Activated naive CD8-positive, alpha-beta T cell treated with anti-CD3 and anti-CD28 coated beads, Interleukin-2, amount 10 ng/mL, durations not matched to agents 7 days and 5 days (primary cell): ENCODE results near the gene SEC16A. TPM values are rescaled to one million over a fixed set of nuclear protein-coding genes. Genes with fewer than 3 reads are reported as not detected.
A peak's percentile ranks its signal among the peaks of the same experiment; 100 is the strongest.

ENCODE experiments used
- ATAC-seq: fragments of 150-1000 bp; cut with Tn5 transposase; one replicate; pipeline ENCODE4 v1.10.0; 2021; ENCODE audit warnings: low read depth, moderate library complexity
- POLR2A ChIA-PET: fragments of 350-600 bp; sonication (Branson Sonifier 250); formaldehyde crosslinking; loops from one replicate; lab custom pipeline; 2021; ENCODE audit warnings: antibody characterized with exemption; lab: Charles Lee
- DNase-seq: peaks from one replicate; pipeline ENCODE4 v3.0.0; 2021
- H3K27ac Mint-ChIP-seq: one replicate; pipeline ENCODE4 v1.8.0; 2022; ENCODE audit warnings: mild to moderate bottlenecking, mixed read lengths
- H3K27me3 Mint-ChIP-seq: one replicate; pipeline ENCODE4 v1.8.0; 2022; ENCODE audit warnings: mild to moderate bottlenecking, moderate library complexity, mixed read lengths
- H3K36me3 Mint-ChIP-seq: one replicate; pipeline ENCODE4 v1.8.0; 2021; ENCODE audit warnings: mild to moderate bottlenecking, mixed read lengths
- H3K4me1 Mint-ChIP-seq: one replicate; pipeline ENCODE4 v1.8.0; 2021; ENCODE audit warnings: mixed read lengths
- H3K4me3 Mint-ChIP-seq: one replicate; pipeline ENCODE4 v1.8.0; 2022; ENCODE audit warnings: mild to moderate bottlenecking, moderate library complexity, mixed read lengths
- H3K9me3 Mint-ChIP-seq: one replicate; pipeline ENCODE4 v1.8.0; 2021; ENCODE audit warnings: mixed read lengths
- total RNA-seq, 2 experiments: library from RNA; stranded (reverse); gene quantifications; one replicate each; pipeline ENCODE4 v1.2.3, GENCODE V29; 2021

Gene SEC16A
- total RNA-seq: 10 to 100 TPM; 88.0 to 90.2 TPM

DNA sequence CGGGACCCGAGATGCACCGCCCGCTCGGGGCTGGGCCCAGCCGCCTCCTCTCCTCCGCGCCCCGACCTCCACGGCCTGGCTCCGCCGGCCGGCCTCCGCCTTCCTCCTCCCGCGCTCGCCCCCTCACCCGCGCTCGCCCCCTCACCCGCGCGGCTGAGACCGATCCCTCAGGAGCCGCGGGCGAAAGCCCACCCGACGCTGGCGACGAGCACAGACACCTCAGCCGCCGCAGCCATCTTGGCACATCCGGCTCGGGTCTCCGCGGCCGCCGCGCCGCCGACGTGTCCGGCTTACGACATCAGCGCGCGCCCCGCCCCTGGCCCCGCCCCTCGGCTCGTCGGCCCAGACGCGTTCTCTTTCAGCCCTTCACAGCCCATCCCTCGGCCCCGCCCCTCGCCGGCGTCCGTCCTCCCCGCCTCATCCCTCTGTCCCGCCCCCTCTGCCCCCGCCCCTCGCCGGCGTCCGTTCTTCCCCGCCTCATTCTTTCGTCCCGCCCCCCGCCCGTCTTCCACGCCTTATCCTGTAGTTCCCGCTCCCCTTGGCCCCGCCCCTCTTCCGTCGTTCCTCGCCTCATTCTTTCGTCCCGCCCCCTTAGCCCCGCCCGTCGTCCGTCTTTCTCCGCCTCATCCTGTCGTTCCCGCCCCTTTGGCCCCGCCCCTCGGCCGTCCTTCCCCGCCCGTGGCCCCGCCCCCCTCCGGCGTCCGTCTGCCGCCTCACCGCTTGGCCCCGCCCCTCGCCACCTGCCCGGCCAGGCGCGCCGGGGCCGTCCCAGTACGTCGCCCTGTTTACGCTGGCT, at the start of gene SEC16A:
SEC16A (minus strand) TSS at position 248 of the 796 bp plus-strand sequence. CDS start 5,425 bp downstream, outside the sequence.
- POLR2A ChIA-PET: interaction anchor here (1.9 kb wide), 1 partner anchor 50 kb away, joined by 4 read pairs; no protein-coding TSS in a partner anchor
- ATAC-seq (peak; percentile 67), DNase-seq (peak; percentile 100)
- Mint-ChIP-seq H3K9me3 (no peaks in the 10 kb centered on the region), H3K36me3 (peaks cover 1% of the 10 kb centered on the region), H3K27ac (peak within 1 kb of the TSS; percentile 100), H3K4me3 (peak within 1 kb of the TSS; percentile 99), H3K4me1 (peaks cover 25% of the 10 kb centered on the region), H3K27me3 (no peaks in the 10 kb centered on the region)

GRCh38 chr9:136531904-136532798, 49.3 kb upstream of the SEC16A start:
- peak overlapping the region; percentile 81 for H3K27ac Mint-ChIP-seq
- peaks cover 35% of the 10 kb centered on the region for H3K4me1 Mint-ChIP-seq
- no peak for ATAC-seq
- peaks cover 3% of the 10 kb centered on the region for H3K36me3 Mint-ChIP-seq
- no peaks in the 10 kb centered on the region for H3K9me3 Mint-ChIP-seq
- DNase-seq: no peak
- H3K27me3 Mint-ChIP-seq: no peaks in the 10 kb centered on the region
- POLR2A ChIA-PET: interaction anchor here (1.0 to 2.5 kb wide), 2 partner anchors 11 to 93 kb away, joined by 3 to 18 read pairs; no protein-coding TSS in a partner anchor
- peak overlapping the region; percentile 47 for H3K4me3 Mint-ChIP-seq

GRCh38 chr9:136531186-136531903, 48.5 kb upstream of the SEC16A start:
- Mint-ChIP-seq H3K4me1 (peaks cover 34% of the 10 kb centered on the region), H3K36me3 (peaks cover 2% of the 10 kb centered on the region), H3K9me3 (no peaks in the 10 kb centered on the region), H3K4me3 (no peak overlapping the region), H3K27me3 (no peaks in the 10 kb centered on the region), H3K27ac (peak overlapping the region; percentile 25)
- POLR2A ChIA-PET: interaction anchor here (3.8 kb wide), 1 partner anchor 8 kb away, joined by 22 read pairs; no protein-coding TSS in a partner anchor
- ATAC-seq (no peak), DNase-seq (no peak)

- Mint-ChIP-seq H3K4me1 (peaks cover 34% of the 10 kb centered on the region), H3K27ac (no peak overlapping the region), H3K36me3 (peaks cover 2% of the 10 kb centered on the region), H3K4me3 (no peak overlapping the region), H3K9me3 (no peaks in the 10 kb centered on the region), H3K27me3 (no peaks in the 10 kb centered on the region)
- no peak for DNase-seq
- ATAC-seq: no peak
- POLR2A ChIA-PET: interaction anchor here (1.3 to 3.8 kb wide), 2 partner anchors 9 to 198 kb away, joined by 3 to 22 read pairs; no protein-coding TSS in a partner anchor
Measured at GRCh38 chr9:136530461-136531089, 47.7 kb upstream of the SEC16A start.

- no peak for ATAC-seq
- DNase-seq: no peak
- POLR2A ChIA-PET: interaction anchor here (1.3 to 3.8 kb wide), 2 partner anchors 10 to 199 kb away, joined by 3 to 22 read pairs; no protein-coding TSS in a partner anchor
- peaks cover 34% of the 10 kb centered on the region for H3K4me1 Mint-ChIP-seq
- H3K27me3 Mint-ChIP-seq: no peaks in the 10 kb centered on the region
- no peak overlapping the region for H3K4me3 Mint-ChIP-seq
- H3K9me3 Mint-ChIP-seq: no peaks in the 10 kb centered on the region
- H3K36me3 Mint-ChIP-seq: peaks cover 2% of the 10 kb centered on the region
- H3K27ac Mint-ChIP-seq: no peak overlapping the region
Measured at GRCh38 chr9:136529516-136530460, 46.9 kb upstream of the SEC16A start.

GRCh38 chr9:136528716-136529341, 46.0 kb upstream of the SEC16A start:
- DNase-seq: no peak
- no peak overlapping the region for H3K27ac Mint-ChIP-seq
- no peak overlapping the region for H3K4me3 Mint-ChIP-seq
- POLR2A ChIA-PET: interaction anchor here (3.8 kb wide), 1 partner anchor 11 kb away, joined by 22 read pairs; no protein-coding TSS in a partner anchor
- peaks cover 27% of the 10 kb centered on the region for H3K4me1 Mint-ChIP-seq
- H3K27me3 Mint-ChIP-seq: no peaks in the 10 kb centered on the region
- ATAC-seq: no peak
- H3K9me3 Mint-ChIP-seq: no peaks in the 10 kb centered on the region
- H3K36me3 Mint-ChIP-seq: peaks cover 2% of the 10 kb centered on the region

DNA sequence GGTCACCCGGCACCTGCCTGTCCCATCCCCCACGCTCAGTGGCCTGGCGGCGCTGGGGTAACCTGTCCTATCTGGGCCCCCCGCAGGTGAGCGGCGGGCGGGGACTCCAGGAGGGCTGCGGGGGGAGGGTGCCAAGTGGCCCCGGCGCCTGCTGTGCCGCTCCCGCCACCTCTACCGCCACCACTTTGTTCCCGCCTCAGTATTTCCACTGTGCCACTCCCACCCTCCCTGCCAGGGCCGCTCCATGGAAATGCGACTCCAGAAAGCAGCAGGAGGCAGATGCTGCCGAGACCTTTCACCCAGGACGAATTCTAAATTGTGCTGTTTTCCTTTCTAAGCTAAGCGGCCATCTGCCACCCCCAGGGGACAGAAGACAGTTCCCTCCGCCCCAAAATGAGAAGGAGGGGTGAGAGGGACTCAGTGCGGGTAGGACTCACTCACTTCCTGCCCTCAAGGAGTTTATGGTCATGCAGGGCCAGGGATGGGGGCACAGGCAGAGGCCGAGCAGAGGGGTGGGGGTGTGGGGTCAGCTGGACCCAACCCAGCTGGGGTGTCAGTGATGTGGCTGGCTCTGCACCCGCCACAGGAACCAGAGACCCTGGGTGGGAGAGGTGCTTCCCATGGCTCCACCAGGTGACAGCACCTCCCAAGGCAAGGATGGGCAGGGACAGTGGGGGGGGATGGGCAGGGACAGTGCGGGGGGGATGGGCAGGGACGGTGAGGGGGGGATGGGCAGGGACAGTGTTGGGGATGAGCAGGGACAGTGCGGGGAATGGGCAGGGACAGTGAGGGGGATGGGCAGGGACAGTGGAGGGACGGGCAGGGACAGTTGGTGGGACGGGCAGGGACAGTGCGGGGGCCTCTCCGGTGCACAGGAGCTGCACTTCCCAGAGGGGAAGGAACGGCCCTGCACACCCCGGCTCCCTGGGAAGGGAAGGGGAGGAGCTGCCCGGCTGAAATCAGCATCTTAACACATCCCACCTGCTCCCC, 45.2 kb upstream of the SEC16A start:
- H3K27ac Mint-ChIP-seq: peak overlapping the region; percentile 67
- no peaks in the 10 kb centered on the region for H3K27me3 Mint-ChIP-seq
- H3K9me3 Mint-ChIP-seq: no peaks in the 10 kb centered on the region
- DNase-seq (no peak), ATAC-seq (peak; percentile 9)
- peaks cover 20% of the 10 kb centered on the region for H3K4me1 Mint-ChIP-seq
- POLR2A ChIA-PET: interaction anchor here (1.1 to 3.8 kb wide), 2 partner anchors 11 to 12 kb away, joined by 8 to 22 read pairs; no protein-coding TSS in a partner anchor
- no peak overlapping the region for H3K4me3 Mint-ChIP-seq
- H3K36me3 Mint-ChIP-seq: peaks cover 2% of the 10 kb centered on the region

- Mint-ChIP-seq H3K36me3 (peaks cover 2% of the 10 kb centered on the region), H3K4me1 (peaks cover 14% of the 10 kb centered on the region), H3K9me3 (no peaks in the 10 kb centered on the region), H3K27me3 (no peaks in the 10 kb centered on the region), H3K4me3 (no peak overlapping the region), H3K27ac (no peak overlapping the region)
- POLR2A ChIA-PET: interaction anchor here (1.1 kb wide), 1 partner anchor 12 kb away, joined by 8 read pairs; no protein-coding TSS in a partner anchor
- ATAC-seq: no peak
- no peak for DNase-seq
Measured at GRCh38 chr9:136527131-136527530, 44.3 kb upstream of the SEC16A start.

DNA sequence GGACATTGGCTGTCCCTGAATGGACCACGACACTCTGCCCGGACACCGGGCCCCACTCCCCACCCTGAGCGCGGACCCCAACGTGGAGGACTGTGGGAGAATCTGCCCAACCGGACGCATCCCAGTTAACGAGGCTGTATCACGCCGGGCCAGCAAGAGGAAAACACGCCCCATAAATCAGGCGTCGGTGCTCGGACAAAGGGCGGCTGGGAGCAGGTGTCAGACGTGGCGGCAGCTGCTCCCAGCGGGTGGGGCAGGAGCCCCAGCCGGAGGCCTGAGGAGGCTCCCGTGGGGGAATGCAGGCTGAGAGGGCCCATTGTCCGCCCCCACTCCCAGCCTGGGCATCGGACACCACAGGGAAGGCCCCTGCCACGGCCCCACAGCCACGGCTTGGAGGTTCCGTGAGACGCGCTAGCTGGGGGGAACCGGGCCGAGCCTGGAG, 43.8 kb upstream of the SEC16A start:
- DNase-seq: no peak
- Mint-ChIP-seq H3K36me3 (peaks cover 2% of the 10 kb centered on the region), H3K4me3 (no peak overlapping the region), H3K27me3 (no peaks in the 10 kb centered on the region), H3K9me3 (no peaks in the 10 kb centered on the region), H3K27ac (no peak overlapping the region), H3K4me1 (peaks cover 13% of the 10 kb centered on the region)
- POLR2A ChIA-PET: interaction anchor here (1.1 kb wide), 1 partner anchor 13 kb away, joined by 8 read pairs; no protein-coding TSS in a partner anchor
- ATAC-seq: no peak

DNA sequence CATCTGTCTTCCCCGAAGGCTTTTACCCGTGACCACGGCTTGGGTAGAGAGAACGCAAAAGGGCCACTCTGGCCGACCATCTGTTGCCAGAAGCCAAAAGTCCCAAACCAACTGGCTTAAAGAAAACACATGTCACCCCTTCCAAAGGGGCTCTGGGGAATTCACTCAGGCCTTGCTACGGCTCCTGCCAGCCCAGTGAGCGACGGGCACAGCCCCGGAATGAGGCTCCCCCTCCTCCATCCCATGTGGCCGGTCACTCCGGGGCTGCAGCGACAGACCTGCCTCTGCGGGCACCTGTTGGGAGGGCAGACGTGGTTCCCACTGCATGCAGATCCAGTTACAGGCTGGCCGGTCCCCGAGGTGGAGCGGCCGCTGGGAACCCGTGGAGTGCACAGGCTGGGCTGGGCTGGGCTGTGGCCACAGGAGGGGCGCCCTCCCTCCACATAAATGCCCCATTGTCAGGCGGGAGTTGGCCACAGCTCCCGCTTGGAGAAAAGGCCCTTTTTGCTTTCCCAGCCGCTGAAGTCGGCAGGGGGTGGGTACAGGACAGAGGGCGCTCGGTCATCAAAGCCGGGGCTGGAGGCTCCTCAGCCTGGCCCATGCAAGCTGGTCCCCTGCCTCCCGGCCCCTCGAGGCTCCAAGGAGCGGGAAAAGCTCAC, 43.1 kb upstream of the SEC16A start:
- DNase-seq (no peak), ATAC-seq (no peak)
- Mint-ChIP-seq H3K4me1 (peaks cover 10% of the 10 kb centered on the region), H3K27me3 (no peaks in the 10 kb centered on the region), H3K27ac (no peak overlapping the region), H3K9me3 (no peaks in the 10 kb centered on the region), H3K4me3 (no peak overlapping the region), H3K36me3 (no peaks in the 10 kb centered on the region)
- POLR2A ChIA-PET: no interaction called here
